ENCODE data around the gene KDM2A. TPM values are rescaled to one million over a fixed set of nuclear protein-coding genes. Genes with fewer than 3 reads are reported as not detected.

KDM2A gene
- total and polyA plus RNA-seq, 2 donors (not counting 3 experiments of a cell fraction or from before 2014, with no cell fraction given), result 72.2 to 79.5 TPM

DNA sequence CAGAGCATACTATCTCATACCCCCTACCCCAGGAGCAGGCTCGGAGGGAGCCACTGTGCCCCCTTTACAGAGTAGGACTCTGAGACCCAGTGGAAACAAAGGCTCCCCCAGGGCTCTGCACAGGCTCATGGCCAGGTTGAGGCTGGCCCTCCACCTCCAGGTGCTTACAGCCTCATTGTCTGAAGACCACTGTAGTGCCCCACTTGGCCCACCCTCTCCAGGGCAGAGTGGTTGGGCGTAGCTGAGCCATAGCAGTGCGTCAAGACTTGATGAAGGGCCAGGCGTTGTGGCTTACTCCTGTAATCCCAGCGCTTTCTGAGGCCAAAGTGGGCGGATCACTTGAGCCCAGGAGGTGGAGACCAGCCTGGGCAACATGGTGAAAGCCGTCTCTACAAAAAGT, 171.7 kb downstream of the KDM2A start:
- intact Hi-C loops (cut with micrococcal nuclease), result no loop called here
- H3K79me2 ChIP-seq (ENCODE audit: control insufficient read depth, insufficient read depth, low read length), result peaks cover 27% of the 10 kb centered on the region
- no peak overlapping the region for H3K27ac ChIP-seq (ENCODE audit: insufficient read depth, low read depth, low read length)
- peaks cover 3 to 11% of the 10 kb centered on the region in 2 experiments for H3K36me3 ChIP-seq (ENCODE audit: control insufficient read depth in 2 of 2, extremely low read depth in 1 of 2, insufficient read depth in 2 of 2, low read length in 2 of 2)
- no peaks in the 10 kb centered on the region for H3K9me1 ChIP-seq (replicated peaks; ENCODE audit: control insufficient read depth, extremely low read depth, insufficient read depth, low read length)
- H4K20me1 ChIP-seq (replicated peaks; ENCODE audit: control insufficient read depth, extremely low read depth, insufficient read depth, low read length), result no peaks in the 10 kb centered on the region
- peaks cover 22% of the 10 kb centered on the region for H3K4me1 ChIP-seq (ENCODE audit: control insufficient read depth, extremely low read depth, insufficient read depth, low read length)
- CTCF ChIA-PET, result interaction anchor here (0.7 kb wide), 1 partner anchor 10 kb away, joined by 4 read pairs; no protein-coding TSS in a partner anchor
- H3K9ac ChIP-seq (replicated peaks; ENCODE audit: extremely low read depth, insufficient read depth, low read length), result no peak overlapping the region
- no peak for DNase-seq (ENCODE audit: low read depth, low spot score)
- POLR2A ChIA-PET, result no interaction called here
- no peaks in the 10 kb centered on the region for H3K27me3 ChIP-seq (ENCODE audit: control insufficient read depth in 2 of 2, insufficient read depth in 2 of 2, low read length in 2 of 2)
- H3K4me3 ChIP-seq (replicated peaks in 1 of 3; ENCODE audit: insufficient read depth in 1 of 3, low read depth in 1 of 3, low read length in 3 of 3), result no peak overlapping the region
- TSS peak; percentile 1 for BruUV-seq (replicated peaks)
- TF ChIP-seq GATA2 (IDR thresholded peaks at IDR 0.05; ENCODE audit: insufficient read depth, insufficient read length, low read depth, low read length) (no peak), POLR2A (IDR thresholded peaks at IDR 0.05; ENCODE audit: low read depth, low read length) (no peak)
- H3K4me2 ChIP-seq (ENCODE audit: insufficient read depth, low read length), result no peak overlapping the region
- no peaks in the 10 kb centered on the region for H3K9me3 ChIP-seq (replicated peaks; ENCODE audit: control insufficient read depth, insufficient read depth, low read length)
- dilution Hi-C loops (cut with MboI; ENCODE audit: extremely low pct_ligation_motif_present, low sequenced_read_pairs), result no loop called here
- FAIRE-seq, result no peak
- no peak overlapping the region for H2AFZ ChIP-seq (ENCODE audit: low read depth, low read length)

DNA sequence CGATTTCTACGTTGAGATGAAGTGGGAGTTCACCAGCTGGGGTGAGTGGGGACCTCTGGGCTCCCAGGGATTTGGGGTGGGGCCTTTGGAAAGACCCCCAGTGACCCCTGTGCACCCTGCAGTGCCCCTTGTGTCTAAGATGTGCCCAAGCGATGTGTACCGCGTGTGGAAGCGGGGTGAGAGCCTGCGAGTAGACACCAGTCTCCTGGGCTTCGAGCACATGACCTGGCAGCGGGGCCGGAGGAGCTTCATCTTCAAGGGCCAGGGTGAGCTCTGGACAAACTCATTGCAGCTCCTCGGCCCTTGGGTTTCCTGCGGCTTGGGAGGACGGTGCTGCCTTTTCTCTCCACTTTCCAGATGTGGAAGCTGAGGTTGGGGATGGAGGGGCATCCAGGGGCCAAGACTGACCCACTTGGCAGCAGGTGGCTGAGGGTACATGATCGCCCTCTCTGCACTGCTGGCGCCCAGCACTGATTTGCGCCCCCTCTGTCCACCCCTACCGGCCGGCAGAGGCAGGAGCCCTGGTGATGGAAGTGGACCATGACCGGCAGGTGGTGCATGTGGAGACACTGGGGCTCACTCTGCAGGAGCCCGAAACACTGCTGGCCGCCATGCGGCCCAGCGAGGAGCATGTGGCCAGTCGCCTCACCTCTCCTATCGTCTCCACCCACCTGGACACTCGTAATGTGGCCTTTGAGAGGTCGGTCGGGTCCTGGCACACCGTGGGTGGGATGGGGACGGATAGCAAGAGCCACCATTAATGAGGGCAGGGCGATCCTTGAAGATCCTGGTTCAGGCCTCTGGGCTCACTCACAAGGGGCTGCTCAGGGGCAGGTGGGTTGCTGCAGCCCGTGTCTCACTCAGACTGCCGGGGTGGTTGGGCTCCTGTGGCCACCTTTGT, 172.7 kb downstream of the KDM2A start:
- ChIA-PET POLR2A (no interaction called here), CTCF (interaction anchor here (0.6 to 1.0 kb wide), 3 partner anchors 24 to 30 kb away, joined by 3 read pairs; no protein-coding TSS in a partner anchor)
- Histone ChIP-seq H3K27ac (ENCODE audit: insufficient read depth, low read depth, low read length) (no peak overlapping the region), H3K9me3 (replicated peaks; ENCODE audit: control insufficient read depth, insufficient read depth, low read length) (no peaks in the 10 kb centered on the region), H3K79me2 (ENCODE audit: control insufficient read depth, insufficient read depth, low read length) (peaks cover 35% of the 10 kb centered on the region), H3K4me1 (ENCODE audit: control insufficient read depth, extremely low read depth, insufficient read depth, low read length) (peaks cover 22% of the 10 kb centered on the region), H3K36me3 (ENCODE audit: control insufficient read depth in 2 of 2, extremely low read depth in 1 of 2, insufficient read depth in 2 of 2, low read length in 2 of 2) (peaks cover 3 to 11% of the 10 kb centered on the region in 2 experiments), H3K27me3 (ENCODE audit: control insufficient read depth in 2 of 2, insufficient read depth in 2 of 2, low read length in 2 of 2) (no peaks in the 10 kb centered on the region), H3K9me1 (replicated peaks; ENCODE audit: control insufficient read depth, extremely low read depth, insufficient read depth, low read length) (no peaks in the 10 kb centered on the region), H3K9ac (replicated peaks; ENCODE audit: extremely low read depth, insufficient read depth, low read length) (no peak overlapping the region), H3K4me2 (ENCODE audit: insufficient read depth, low read length) (no peak overlapping the region), H4K20me1 (replicated peaks; ENCODE audit: control insufficient read depth, extremely low read depth, insufficient read depth, low read length) (no peaks in the 10 kb centered on the region), H2AFZ (ENCODE audit: low read depth, low read length) (no peak overlapping the region), H3K4me3 (replicated peaks in 1 of 3; ENCODE audit: insufficient read depth in 1 of 3, low read depth in 1 of 3, low read length in 3 of 3) (no peak overlapping the region)
- DNase-seq (ENCODE audit: low read depth, low spot score) (no peak), FAIRE-seq (no peak)
- intact Hi-C loops (cut with micrococcal nuclease) (no loop called here), dilution Hi-C loops (cut with MboI; ENCODE audit: extremely low pct_ligation_motif_present, low sequenced_read_pairs) (no loop called here)
- BruUV-seq (replicated peaks), result no TSS peak
- TF ChIP-seq MYC (IDR thresholded peaks at IDR 0.05; ENCODE audit: low read depth, low read length), result no peak
